Stimulated activated CD4-positive, alpha-beta T cell treated with anti-CD3 and anti-CD28 coated beads, Interleukin-2, amount 100 ng/mL, for 24 hours (primary cell): Measurements from ENCODE around the gene CST9L.
"Not testable (repeated sequence)": the region's sequence is repeated elsewhere in the genome, so short reads cannot be mapped to it uniquely, and the experiment has no call there.

Source experiments
- DNase-seq, 2 donors: peaks; one replicate each; pipeline ENCODE4 v3.0.0-alpha.2; 2020

CST9L gene

GRCh38 chr20:23585808-23586734 is 17.8 kb upstream of the CST9L start:
- no peak for DNase-seq

- DNase-seq = no peak
Measured at GRCh38 chr20:23585449-23585807, 17.1 kb upstream of the CST9L start.

- no peak for DNase-seq
Measured at GRCh38 chr20:23584434-23585199, 16.3 kb upstream of the CST9L start.

DNA sequence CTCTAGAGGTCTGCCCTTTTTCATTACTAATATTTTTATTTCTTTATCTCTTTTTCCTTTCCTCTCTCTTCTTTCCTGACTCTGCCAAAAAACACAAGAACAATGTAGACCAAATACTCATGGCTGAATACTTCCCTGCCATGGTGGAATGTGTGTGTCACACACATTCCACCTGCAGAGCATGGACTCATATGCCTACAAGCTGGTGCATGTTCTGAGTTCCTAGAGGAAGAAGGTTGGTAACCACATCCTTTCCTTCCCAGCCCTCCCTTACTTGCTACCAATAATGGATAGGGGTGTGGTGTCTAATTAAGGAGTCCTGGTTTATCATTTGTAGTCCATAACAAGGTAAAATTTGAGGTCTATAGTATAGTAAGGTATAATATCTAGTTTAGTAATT is 15.2 kb upstream of the CST9L start:
- no peak for DNase-seq

DNA sequence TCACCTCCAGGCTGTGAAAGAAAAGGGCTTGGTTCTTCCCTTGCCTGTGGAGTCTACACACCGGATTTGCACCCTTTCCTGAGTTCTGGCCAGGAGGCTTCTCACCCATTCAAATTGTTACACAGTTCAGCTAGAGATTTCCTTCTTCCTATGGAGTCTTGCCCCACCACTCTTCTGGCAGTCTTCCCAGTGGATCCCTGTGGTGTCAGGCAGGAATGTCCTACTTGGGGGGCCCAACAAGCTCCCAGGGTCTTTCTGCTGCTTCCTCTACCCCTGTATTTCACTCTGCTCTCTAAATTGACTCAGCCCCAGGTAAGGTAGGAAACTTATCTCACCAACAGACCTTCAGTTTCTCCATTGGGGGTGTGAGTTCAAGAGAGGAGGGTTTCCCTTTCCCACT is 14.0 kb upstream of the CST9L start:
- DNase-seq = no peak

DNA sequence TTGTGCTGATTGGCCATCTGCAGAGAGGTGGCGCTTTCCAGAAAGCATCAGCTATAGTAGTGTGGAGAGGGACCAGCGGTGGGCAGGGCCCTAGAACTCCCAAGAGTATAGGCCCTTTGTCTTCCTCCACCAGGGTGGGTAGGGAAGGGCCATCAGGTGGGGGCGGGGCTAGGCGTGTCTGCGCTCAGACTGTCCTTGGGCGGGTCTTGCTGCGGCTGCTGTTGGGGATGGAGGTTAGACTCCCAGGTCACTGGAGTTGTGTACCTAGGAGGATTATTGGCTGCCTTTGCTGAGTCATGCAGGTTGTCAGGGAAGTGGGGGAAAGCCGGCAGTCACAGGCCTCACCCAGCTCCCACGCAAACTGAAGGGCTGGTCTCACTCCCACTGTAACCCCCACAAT is 13.5 kb upstream of the CST9L start:
- not testable (repeated sequence) for DNase-seq

DNA sequence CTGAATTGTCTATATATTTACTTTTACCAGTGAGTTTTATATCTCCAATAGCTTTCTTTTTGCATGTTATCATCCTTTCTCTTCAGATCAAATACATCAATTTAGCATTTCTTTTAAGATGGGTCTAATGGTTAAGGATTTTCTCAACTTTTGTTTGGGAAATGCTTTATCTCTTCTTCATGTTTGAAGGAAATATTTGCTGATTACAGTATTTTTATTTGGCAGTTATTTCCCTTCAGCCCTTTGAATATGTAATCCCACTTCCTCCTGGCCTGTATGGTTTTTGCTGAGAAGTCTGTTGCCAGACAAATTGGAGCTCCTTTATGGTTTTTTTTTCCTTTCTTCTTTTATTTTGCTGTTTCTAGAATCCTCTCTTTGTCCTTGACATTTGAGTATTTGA is 6.7 kb upstream of the CST9L start:
- DNase-seq = no peak

GRCh38 chr20:23570178-23570760 is 2.0 kb upstream of the CST9L start:
- DNase-seq = no peak

GRCh38 chr20:23569570-23569969 is 1.3 kb upstream of the CST9L start:
- no peak for DNase-seq

DNA sequence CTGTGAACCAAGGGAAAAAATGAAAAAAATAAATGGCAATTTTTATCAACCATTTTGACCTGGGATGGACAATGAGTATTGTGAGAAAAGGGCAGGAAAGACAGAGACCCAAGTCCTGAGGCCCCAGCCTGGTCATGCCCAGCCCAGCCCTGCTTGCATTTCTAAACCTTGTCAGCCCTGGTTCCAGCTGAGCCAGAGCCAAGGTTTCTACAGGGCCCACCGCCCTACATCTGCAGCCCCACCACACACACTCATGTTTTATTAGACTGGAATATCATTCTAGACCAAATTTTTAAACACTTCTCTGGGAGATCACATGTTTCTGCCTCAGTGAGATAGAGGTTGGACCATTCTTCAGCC is 667 bp upstream of the CST9L start:
- DNase-seq = no peak

DNA sequence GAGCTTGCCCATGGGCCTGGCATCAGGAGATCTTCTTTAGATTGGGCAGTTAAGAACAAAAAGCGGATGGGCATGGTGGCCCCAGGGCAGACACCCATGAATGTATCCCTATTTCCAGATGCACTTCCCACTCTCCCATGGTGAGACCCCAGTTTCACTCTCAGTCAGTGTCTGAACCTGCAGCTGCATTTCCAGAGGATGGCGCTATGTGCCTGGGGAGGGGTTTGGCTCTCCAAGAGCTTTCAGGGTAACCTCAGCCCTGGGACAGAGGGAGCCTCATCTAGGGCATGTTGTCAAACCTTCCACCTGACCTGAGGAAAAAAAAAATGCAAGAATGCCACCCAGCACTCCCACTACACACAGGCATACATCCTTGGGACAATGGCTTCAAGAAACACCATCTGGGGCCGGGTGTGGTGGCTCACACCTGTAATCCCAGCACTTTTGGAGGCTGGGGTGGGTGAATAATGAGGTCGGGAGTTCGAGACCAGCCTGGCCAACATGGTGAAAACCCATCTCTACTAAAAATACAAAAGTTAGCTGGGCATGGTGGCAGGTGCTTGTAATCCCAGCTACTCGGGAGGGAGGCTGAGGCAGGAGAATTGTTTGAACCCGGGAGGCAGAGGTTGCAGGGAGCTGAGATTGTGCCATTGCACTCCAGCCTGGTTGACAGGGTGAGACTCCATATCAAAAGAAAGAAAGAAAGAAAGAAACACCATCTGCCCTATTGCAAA is 1.9 kb downstream of the CST9L start:
- DNase-seq = no peak

GRCh38 chr20:23565503-23566045 is 2.7 kb downstream of the CST9L start:
- no peak for DNase-seq

GRCh38 chr20:23564927-23565326 is 3.4 kb downstream of the CST9L start:
- DNase-seq = no peak

DNA sequence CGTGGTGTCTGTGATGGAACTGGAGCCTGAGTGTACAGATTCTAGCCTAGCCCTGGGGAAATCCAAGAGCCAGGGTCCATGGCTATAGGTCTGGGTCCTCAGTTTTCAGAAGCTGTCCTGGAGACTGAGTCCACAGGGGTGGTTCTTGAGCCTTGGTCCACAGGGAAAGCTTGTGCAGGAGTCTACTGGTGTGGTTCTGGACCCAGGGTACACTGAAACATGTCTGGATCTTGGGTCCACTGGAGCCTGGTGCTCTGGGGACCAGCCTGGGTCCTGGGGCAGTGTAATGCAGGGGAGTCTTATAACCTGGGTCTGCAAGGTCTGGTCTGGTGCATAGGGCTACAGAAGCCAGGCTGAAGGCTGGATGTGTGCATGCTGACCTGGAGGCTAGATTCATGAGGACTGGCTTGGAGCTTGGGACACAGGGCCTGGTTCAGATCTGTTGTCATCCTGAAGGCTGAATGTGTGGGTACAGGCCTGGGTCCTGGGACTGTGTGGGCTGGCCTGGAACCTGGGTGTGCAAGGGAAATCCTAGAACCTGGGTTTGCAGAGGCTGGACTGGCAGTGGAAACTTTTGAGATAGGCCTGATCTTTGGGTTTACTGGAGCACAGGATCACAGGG is 5.5 kb downstream of the CST9L start:
- no peak for DNase-seq

DNA sequence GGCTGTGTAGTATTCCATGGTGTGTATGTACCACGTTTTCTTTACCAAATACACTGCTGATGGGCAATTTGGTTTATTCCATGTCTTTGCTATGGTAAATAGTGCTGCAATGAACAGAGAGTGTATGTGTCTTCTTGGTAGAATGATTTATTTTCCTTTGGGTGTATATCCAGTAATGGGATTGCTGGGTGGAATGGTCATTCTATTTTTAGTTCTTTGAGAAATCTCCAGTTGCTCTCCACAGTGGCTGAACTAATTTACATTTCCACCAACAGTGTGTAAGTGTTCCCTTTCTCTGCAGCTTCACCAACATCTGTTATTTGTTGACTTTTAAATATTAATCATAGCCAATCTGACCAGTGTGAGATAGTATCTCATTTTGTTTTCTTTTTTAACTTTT is 13.9 kb downstream of the CST9L start:
- DNase-seq = no peak

GRCh38 chr20:23551786-23552185 is 16.5 kb downstream of the CST9L start:
- no peak for DNase-seq

DNA sequence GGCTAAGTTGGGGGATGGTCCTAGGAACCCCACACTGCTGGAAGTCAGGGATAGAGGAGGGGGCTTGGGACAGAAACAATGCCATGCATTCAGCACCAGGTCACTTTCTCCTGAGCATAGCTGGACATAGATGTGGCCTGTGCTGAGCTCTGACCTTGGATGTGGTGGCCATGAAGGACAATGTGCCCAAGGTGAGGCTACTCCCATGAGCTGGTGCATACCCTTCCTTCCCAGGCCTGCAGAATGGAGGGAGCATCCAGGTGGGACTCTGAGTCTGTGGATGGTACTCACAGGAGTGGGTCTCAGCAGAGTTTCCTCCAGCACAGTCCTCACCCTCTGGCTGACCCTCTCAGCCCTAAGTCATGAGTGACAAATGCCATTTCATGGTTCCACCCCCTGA is 16.9 kb downstream of the CST9L start:
- DNase-seq = no peak

DNA sequence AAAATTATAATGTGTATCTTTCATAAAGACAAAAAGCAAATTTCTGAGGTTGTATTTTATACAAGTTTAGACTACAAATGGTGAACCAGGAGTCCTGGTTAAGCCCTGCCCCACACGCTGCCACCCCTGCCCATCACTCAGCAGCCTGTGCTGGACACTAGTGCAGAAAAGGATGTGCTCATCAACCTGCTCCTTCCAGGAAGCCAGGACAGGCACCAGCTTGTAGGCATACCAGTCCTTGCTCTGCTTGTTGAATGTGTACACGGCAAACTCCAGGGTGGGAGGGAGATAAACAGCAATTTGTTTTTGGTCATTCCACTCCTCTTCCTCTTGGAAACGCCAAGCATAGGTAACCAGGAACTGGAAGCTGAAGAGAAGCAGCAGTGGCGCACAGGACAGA is 18.1 kb downstream of the CST9L start:
- DNase-seq = no peak

DNA sequence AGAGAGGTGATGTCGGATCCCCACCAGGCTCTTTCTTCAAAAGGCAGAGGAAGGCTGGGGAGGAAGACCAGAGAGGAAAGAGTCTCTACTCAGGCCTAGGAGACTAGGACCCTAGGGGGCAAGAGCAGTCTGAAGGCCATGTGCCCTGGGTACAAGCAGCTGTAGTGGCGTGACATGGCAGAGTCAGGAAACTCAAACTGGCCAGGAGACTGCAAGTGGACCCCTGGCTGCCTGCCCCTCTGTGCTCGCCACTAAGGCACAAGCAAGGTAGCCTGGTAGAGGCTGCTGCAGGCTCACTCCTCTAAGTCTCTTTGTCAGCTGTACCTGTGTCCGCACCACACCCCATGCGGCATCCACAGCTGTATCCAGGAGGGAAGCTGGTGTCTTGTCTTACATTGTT is 19.9 kb downstream of the CST9L start:
- DNase-seq = no peak

- DNase-seq = no peak
Measured at GRCh38 chr20:23547613-23548012, 20.7 kb downstream of the CST9L start.

- no peak for DNase-seq
Measured at GRCh38 chr20:23546435-23547144, 21.7 kb downstream of the CST9L start.

GRCh38 chr20:23544133-23544532 is 24.2 kb downstream of the CST9L start:
- DNase-seq = no peak
